Kidney epithelial cell (primary cell): ENCODE results near the gene PGLYRP3. TPM values are rescaled to one million over a fixed set of nuclear protein-coding genes. Genes with fewer than 3 reads are reported as not detected.

ENCODE experiments used
- DNase-seq: peaks from one replicate; pipeline ENCODE4 v3.0.0-alpha.2; 2010; ENCODE audit warnings: low read depth
- H3K27me3 ChIP-seq: 2 replicates; pipeline ENCODE4 v1.6.0; 2011; ENCODE audit warnings: low read length; ENCODE audit not compliant: control insufficient read depth, insufficient read depth
- H3K36me3 ChIP-seq: 2 replicates; pipeline ENCODE4 v1.5.1; 2011; ENCODE audit warnings: low read length; ENCODE audit not compliant: control insufficient read depth, insufficient read depth
- H3K4me3 ChIP-seq: 2 replicates; pipeline ENCODE4 v1.5.1; 2011; ENCODE audit warnings: low read depth, mild to moderate bottlenecking, control low read depth, low read length
- CTCF ChIP-seq: IDR thresholded peaks from 2 replicates; pipeline ENCODE4 v1.5.1; 2011; ENCODE audit warnings: mild to moderate bottlenecking, moderate library complexity, low read length, control low read depth, inconsistent platforms; ENCODE audit not compliant: insufficient read depth, poor library complexity, severe bottlenecking
- total RNA-seq: library from RNA; depleted of rRNA; stranded (reverse); fragments of >200 nt; gene quantifications from 2 replicates; pipeline ENCODE4 v1.2.3, GENCODE V29; 2015

The PGLYRP3 gene
- total RNA-seq, 1 donor from 2014 or later, result not detected

GRCh38 chr1:153309441-153309840 is 3.3 kb downstream of the PGLYRP3 start:
- Histone ChIP-seq H3K36me3 (no peaks in the 10 kb centered on the region), H3K4me3 (no peak overlapping the region), H3K27me3 (no peaks in the 10 kb centered on the region)
- no peak for DNase-seq
- TF ChIP-seq CTCF, result no peak

- no peaks in the 10 kb centered on the region for H3K36me3 ChIP-seq
- DNase-seq, result no peak
- no peaks in the 10 kb centered on the region for H3K27me3 ChIP-seq
- H3K4me3 ChIP-seq, result no peak overlapping the region
- no peak for TF ChIP-seq CTCF
These were observed 4.2 kb downstream of the PGLYRP3 start for GRCh38 chr1:153308540-153308939.

DNA sequence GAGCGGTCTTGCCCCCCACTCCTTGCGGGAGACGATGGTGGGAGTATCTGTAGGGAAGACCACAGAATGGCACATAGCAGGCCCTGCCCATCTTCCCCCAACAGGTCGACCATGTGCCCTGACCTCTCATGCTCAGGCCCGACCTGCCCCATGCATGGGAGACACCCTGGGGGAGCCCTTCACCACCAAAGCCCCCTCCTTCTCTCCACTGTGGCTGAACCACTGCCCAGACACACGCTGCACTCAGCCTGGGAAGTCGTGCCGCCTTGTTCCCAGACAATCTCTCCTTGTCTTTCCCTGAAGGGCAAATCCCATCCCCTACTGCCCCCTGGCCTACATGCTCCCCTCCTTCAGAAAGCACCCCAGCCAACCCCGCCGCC is 5.5 kb downstream of the PGLYRP3 start:
- DNase-seq, result no peak
- no peak for TF ChIP-seq CTCF
- H3K4me3 ChIP-seq, result no peak overlapping the region
- no peaks in the 10 kb centered on the region for H3K36me3 ChIP-seq
- H3K27me3 ChIP-seq, result no peaks in the 10 kb centered on the region

DNA sequence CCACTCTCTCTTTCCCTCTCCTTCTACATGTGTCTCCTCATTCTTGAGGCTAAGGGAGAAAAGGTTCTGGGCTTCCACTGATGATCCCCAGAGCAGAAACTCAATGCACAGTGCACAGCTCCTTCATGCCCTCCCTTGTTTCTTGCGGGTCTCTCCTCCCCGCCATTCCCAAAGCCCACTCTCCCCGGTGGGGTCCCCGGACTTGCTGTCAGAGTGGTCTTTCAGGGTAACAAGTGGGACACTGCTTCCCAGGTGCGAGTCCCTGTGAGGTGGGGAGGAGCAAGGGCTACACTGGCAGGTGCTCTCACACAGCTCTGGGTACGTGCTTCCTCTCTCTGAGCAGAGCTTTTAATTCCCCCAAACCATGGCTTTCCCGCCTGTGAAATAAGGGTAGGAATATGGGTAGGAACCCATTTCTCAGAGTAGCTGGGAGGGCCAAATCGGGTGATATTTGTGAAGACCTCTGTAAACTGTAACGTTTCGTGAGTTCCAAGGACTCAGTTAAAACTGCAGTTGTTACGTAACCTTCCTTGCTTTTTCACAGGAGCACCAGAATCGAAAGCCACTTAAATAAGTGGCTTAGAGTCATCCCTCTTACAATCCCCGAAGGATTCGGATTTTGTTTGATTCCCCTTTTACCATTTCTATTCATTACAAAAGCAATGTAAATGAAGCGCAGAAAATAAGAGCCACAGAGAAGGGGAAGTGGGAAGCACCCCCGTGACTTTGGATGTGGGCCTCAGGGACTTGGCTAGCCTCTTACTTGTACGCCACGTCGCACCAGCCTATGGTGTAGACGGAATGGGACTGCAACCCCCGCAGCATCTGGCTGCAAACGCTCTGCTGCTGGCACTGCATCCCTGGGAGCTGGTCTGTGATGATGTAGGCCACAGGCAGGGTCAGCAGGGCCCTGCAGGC is 6.2 kb downstream of the PGLYRP3 start:
- Histone ChIP-seq H3K4me3 (no peak overlapping the region), H3K27me3 (no peaks in the 10 kb centered on the region), H3K36me3 (no peaks in the 10 kb centered on the region)
- no peak for DNase-seq
- no peak for TF ChIP-seq CTCF

DNA sequence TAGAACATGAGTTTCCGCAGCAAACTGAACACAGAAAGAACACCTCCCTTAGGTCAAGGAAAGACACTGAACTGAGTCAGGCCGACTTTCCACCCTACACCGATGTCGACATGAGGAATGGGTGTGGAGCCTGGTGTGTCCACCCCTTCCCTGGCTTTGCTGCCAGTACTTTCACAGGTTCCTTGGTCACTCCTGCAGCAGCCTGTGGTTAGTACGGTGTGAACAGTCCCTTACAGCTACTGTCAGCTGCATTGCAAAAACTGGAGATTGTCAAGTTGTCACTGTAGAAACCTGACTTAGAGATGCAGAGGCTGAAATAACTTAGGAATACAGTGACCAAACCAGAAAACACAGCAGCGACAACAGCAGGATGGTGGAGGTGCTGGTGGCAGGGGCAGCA is 7.1 kb downstream of the PGLYRP3 start:
- no peak for TF ChIP-seq CTCF
- H3K4me3 ChIP-seq, result no peak overlapping the region
- no peaks in the 10 kb centered on the region for H3K27me3 ChIP-seq
- no peak for DNase-seq
- no peaks in the 10 kb centered on the region for H3K36me3 ChIP-seq

- DNase-seq, result no peak
- no peak for TF ChIP-seq CTCF
- H3K4me3 ChIP-seq, result no peak overlapping the region
- no peaks in the 10 kb centered on the region for H3K36me3 ChIP-seq
- H3K27me3 ChIP-seq, result no peaks in the 10 kb centered on the region
These were observed 10.4 kb downstream of the PGLYRP3 start for GRCh38 chr1:153302308-153302707.
